MCF 10A (cell line): ENCODE results near the gene ARHGEF12. TPM values are rescaled to one million over a fixed set of nuclear protein-coding genes. Genes with fewer than 3 reads are reported as not detected.

Experiments used
- BruUV-seq: library from RNA; stranded (reverse); fragments of 400-500 nt; replicated peaks from 2 replicates; lab custom pipeline; 2021; lab: Mats Ljungman, UMichigan
- CTCF ChIA-PET: fragments of 300-600 bp; sonication (Branson Sonifier 250); formaldehyde crosslinking; extraction: SDS; loops from one replicate; lab custom pipeline; 2021; ENCODE audit warnings: antibody characterized with exemption, inconsistent platforms; lab: Yijun Ruan, JAX
- POLR2A ChIA-PET: fragments of 300-600, 350-650 bp; sonication (Branson Sonifier 250); formaldehyde crosslinking; extraction: SDS; loops from one replicate; lab custom pipeline; 2020; ENCODE audit warnings: antibody characterized with exemption, inconsistent platforms; lab: Yijun Ruan, JAX
- DNase-seq: peaks from one replicate; pipeline ENCODE4 v3.0.0-alpha.2; 2018; ENCODE audit not compliant: unreplicated experiment
- H3K27ac Mint-ChIP-seq: one replicate; pipeline ENCODE4 v1.8.0; 2022; ENCODE audit warnings: mild to moderate bottlenecking, low read depth, mixed read lengths; ENCODE audit not compliant: unreplicated experiment
- H3K27me3 Mint-ChIP-seq: one replicate; pipeline ENCODE4 v1.8.0; 2022; ENCODE audit warnings: mixed read lengths; ENCODE audit not compliant: insufficient read depth, unreplicated experiment
- H3K36me3 Mint-ChIP-seq: one replicate; pipeline ENCODE4 v1.8.0; 2022; ENCODE audit warnings: mild to moderate bottlenecking, moderate library complexity, mixed read lengths; ENCODE audit not compliant: insufficient read depth, unreplicated experiment
- H3K4me1 Mint-ChIP-seq: one replicate; pipeline ENCODE4 v1.8.0; 2022; ENCODE audit warnings: mixed read lengths; ENCODE audit not compliant: insufficient read depth, unreplicated experiment
- H3K4me3 Mint-ChIP-seq: one replicate; pipeline ENCODE4 v1.8.0; 2022; ENCODE audit warnings: mild to moderate bottlenecking, moderate library complexity, mixed read lengths; ENCODE audit not compliant: unreplicated experiment
- H3K9me3 Mint-ChIP-seq: one replicate; pipeline ENCODE4 v1.8.0; 2022; ENCODE audit warnings: mixed read lengths; ENCODE audit not compliant: unreplicated experiment
- intact Hi-C: fragments of 100-400 bp; cut with micrococcal nuclease; formaldehyde crosslinking; loops from 2 replicates; pipeline ENCODE4 v1.14.1; 2022
- total RNA-seq: library from RNA; stranded (reverse); gene quantifications from 2 replicates; pipeline ENCODE4 v1.2.3, GENCODE V29; 2022
- TF ChIP-seq, protein P1 (sequence below): fragments of 200-600 bp; IDR thresholded peaks from one replicate; pipeline ENCODE4 v1.8.0; 2022; ENCODE audit warnings: antibody characterized with exemption, mild to moderate bottlenecking; ENCODE audit not compliant: unreplicated experiment

The ARHGEF12 gene
- total RNA-seq, 1 experiment from 2014 or later = 61.2 TPM

DNA sequence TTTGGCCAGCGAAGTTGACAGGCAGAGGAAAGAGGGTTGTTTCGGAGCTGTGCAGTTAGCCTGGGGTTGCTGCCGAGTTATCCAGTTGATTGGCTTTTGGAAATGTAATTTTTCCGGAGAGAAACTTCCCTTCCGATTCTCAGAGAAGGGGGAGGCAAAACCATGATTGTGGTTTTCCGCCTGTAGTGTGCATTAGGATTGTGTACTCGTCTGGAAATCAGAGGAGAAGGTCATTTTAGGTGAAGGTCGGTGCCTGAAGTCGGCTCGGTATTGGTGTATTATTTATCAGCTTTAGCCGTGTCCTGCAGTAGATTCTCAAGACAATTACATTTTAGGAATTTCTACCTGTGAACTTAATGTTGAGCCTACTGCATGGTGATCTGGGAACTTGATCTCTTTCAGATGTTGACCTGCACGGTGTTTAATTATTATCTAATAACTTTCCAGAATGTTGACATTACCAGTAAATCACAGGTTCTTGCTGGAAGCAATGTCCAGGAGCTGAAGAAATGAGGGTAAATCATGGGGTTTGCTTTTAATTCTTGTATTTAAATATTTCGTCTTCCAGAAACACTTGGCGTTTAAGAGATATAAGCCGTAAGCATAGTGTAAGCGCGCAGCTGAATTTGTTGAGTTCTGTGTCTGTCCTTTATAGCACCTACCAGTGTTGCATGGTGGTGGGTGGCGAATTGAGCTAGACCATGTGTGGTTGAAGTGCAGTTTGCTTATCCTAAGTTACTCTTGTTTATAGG, 1.3 kb downstream of the ARHGEF12 start:
- intact Hi-C loops = loop anchor here (1.0 to 5.0 kb wide), 3 partner anchors 63 to 1255 kb away; no protein-coding TSS in a partner anchor
- Mint-ChIP-seq H3K4me1 (peaks cover 45% of the 10 kb centered on the region), H3K4me3 (peak overlapping the region; percentile 94)

GRCh38 chr11:120338107-120338933, 2.1 kb downstream of the ARHGEF12 start:
- Mint-ChIP-seq H3K4me1 (peaks cover 39% of the 10 kb centered on the region), H3K27ac (peak overlapping the region; percentile 88), H3K36me3 (no peaks in the 10 kb centered on the region), H3K4me3 (peak overlapping the region; percentile 94), H3K27me3 (no peaks in the 10 kb centered on the region), H3K9me3 (no peaks in the 10 kb centered on the region)
- TF ChIP-seq, protein P1, sequence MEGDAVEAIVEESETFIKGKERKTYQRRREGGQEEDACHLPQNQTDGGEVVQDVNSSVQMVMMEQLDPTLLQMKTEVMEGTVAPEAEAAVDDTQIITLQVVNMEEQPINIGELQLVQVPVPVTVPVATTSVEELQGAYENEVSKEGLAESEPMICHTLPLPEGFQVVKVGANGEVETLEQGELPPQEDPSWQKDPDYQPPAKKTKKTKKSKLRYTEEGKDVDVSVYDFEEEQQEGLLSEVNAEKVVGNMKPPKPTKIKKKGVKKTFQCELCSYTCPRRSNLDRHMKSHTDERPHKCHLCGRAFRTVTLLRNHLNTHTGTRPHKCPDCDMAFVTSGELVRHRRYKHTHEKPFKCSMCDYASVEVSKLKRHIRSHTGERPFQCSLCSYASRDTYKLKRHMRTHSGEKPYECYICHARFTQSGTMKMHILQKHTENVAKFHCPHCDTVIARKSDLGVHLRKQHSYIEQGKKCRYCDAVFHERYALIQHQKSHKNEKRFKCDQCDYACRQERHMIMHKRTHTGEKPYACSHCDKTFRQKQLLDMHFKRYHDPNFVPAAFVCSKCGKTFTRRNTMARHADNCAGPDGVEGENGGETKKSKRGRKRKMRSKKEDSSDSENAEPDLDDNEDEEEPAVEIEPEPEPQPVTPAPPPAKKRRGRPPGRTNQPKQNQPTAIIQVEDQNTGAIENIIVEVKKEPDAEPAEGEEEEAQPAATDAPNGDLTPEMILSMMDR = no peak
- BruUV-seq = no TSS peak
- ChIA-PET POLR2A (interaction anchor here (0.6 to 6.1 kb wide), 28 partner anchors 9 to 650 kb away, joined by 3 to 128 read pairs (median 6); partner anchors contain the start of gene TRIM29), CTCF (interaction anchor here (0.7 to 4.7 kb wide), 8 partner anchors 10 to 147 kb away, joined by 3 to 23 read pairs (median 4); no protein-coding TSS in a partner anchor)
- DNase-seq = no peak
- intact Hi-C loops = loop anchor here (5.0 kb wide), 2 partner anchors 164 to 1254 kb away; no protein-coding TSS in a partner anchor

More for the DNA sequence above, 1.3 kb downstream of the ARHGEF12 start:
- H3K27ac Mint-ChIP-seq = peak overlapping the region; percentile 88
- ChIA-PET POLR2A (interaction anchor here (0.6 to 6.1 kb wide), 29 partner anchors 10 to 348 kb away, joined by 3 to 128 read pairs (median 6); partner anchors contain the start of genes TLCD5 and TRIM29), CTCF (interaction anchor here (0.6 to 4.7 kb wide), 9 partner anchors 11 to 148 kb away, joined by 3 to 23 read pairs (median 3); no protein-coding TSS in a partner anchor)
- TF ChIP-seq, protein P1 = no peak
- peak; percentile 42 for DNase-seq
- BruUV-seq = TSS peak; percentile 28
- no peaks in the 10 kb centered on the region for H3K9me3 Mint-ChIP-seq
- no peaks in the 10 kb centered on the region for H3K27me3 Mint-ChIP-seq
- H3K36me3 Mint-ChIP-seq = no peaks in the 10 kb centered on the region

GRCh38 chr11:120339394-120339890, 3.2 kb downstream of the ARHGEF12 start:
- CTCF ChIA-PET = interaction anchor here (0.6 to 2.0 kb wide), 5 partner anchors 13 to 93 kb away, joined by 3 to 12 read pairs (median 3); no protein-coding TSS in a partner anchor

More at GRCh38 chr11:120339394-120339890, 3.2 kb downstream of the ARHGEF12 start:
- no TSS peak for BruUV-seq
- Mint-ChIP-seq H3K4me3 (peak overlapping the region; percentile 94), H3K27ac (peak overlapping the region; percentile 88), H3K36me3 (no peaks in the 10 kb centered on the region), H3K9me3 (no peaks in the 10 kb centered on the region), H3K4me1 (peaks cover 41% of the 10 kb centered on the region), H3K27me3 (no peaks in the 10 kb centered on the region)
- no peak for DNase-seq
- POLR2A ChIA-PET = interaction anchor here (0.6 to 4.6 kb wide), 19 partner anchors 8 to 649 kb away, joined by 3 to 34 read pairs (median 4); partner anchors contain the start of gene TRIM29
- intact Hi-C loops = loop anchor here (5.0 kb wide), 2 partner anchors 163 to 1253 kb away; no protein-coding TSS in a partner anchor
- TF ChIP-seq, protein P1 = no peak
